IPS-18a (cell line): Measurements from ENCODE around the gene NGLY1.

ENCODE experiments used
- H3K27ac ChIP-seq: one replicate; pipeline ENCODE4 v1.5.1; 2013; ENCODE audit warnings: low read length
- H3K27me3 ChIP-seq: one replicate; pipeline ENCODE4 v1.6.1; 2013; ENCODE audit warnings: mild to moderate bottlenecking, low read length; ENCODE audit not compliant: control insufficient read depth, insufficient read depth
- H3K36me3 ChIP-seq: one replicate; pipeline ENCODE4 v1.6.1; 2013; ENCODE audit warnings: low read depth, low read length; ENCODE audit not compliant: control insufficient read depth
- H3K4me1 ChIP-seq: one replicate; pipeline ENCODE4 v1.6.1; 2013; ENCODE audit warnings: low read depth, low read length; ENCODE audit not compliant: control insufficient read depth
- H3K4me3 ChIP-seq: one replicate; pipeline ENCODE4 v1.5.1; 2013; ENCODE audit warnings: low read length
- H3K9ac ChIP-seq: one replicate; pipeline ENCODE4 v1.6.1; 2013; ENCODE audit warnings: mild to moderate bottlenecking, low read length, moderate library complexity
- H3K9me3 ChIP-seq: one replicate; pipeline ENCODE4 v1.6.1; 2013; ENCODE audit warnings: low read depth, low read length; ENCODE audit not compliant: control insufficient read depth

The NGLY1 gene, protein sequence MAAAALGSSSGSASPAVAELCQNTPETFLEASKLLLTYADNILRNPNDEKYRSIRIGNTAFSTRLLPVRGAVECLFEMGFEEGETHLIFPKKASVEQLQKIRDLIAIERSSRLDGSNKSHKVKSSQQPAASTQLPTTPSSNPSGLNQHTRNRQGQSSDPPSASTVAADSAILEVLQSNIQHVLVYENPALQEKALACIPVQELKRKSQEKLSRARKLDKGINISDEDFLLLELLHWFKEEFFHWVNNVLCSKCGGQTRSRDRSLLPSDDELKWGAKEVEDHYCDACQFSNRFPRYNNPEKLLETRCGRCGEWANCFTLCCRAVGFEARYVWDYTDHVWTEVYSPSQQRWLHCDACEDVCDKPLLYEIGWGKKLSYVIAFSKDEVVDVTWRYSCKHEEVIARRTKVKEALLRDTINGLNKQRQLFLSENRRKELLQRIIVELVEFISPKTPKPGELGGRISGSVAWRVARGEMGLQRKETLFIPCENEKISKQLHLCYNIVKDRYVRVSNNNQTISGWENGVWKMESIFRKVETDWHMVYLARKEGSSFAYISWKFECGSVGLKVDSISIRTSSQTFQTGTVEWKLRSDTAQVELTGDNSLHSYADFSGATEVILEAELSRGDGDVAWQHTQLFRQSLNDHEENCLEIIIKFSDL

DNA sequence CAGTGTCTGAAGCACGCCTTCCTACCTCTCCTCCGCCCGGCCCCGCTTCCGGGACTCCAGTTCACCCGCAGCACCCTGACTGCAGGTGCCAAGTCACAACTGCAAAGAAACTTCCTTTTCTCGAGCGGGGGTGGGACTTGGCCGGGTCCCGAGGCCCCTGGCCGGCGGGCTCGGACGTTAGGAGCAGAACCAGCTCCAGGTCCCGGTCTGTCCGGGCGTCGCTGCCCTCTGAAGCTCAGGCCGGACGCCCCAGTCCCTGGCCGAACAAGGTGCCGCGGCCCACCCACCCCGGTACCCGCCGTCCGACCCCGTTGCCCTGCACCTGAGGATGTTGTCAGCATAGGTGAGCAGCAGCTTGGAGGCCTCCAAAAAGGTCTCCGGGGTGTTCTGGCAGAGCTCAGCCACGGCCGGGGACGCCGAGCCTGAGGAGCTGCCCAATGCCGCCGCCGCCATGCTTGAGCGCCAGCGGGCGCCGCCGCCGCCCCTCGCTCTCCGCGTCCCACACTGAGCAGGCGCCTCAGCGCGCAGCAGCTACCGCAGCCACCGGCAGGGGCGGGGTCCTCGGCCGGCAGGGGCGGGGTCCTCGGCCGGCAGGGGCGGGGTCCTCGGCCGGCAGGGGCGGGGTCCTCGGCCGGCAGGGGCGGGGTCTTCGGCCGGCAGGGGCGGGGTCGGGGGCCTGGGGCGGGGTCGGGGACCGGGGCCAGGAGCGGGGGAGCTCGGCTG is at the start of gene NGLY1:
Gene NGLY1, minus strand, starts transcription at position 506 of the 723 bp plus-strand sequence. Its CDS starts 53 bp downstream, at position 453.
- peaks cover 8% of the 10 kb centered on the region for H3K4me1 ChIP-seq
- peaks cover 10% of the 10 kb centered on the region for H3K27me3 ChIP-seq
- no peaks in the 10 kb centered on the region for H3K9me3 ChIP-seq
- peaks cover 3% of the 10 kb centered on the region for H3K36me3 ChIP-seq
- H3K27ac ChIP-seq, result no peak within 1 kb of the TSS
- H3K4me3 ChIP-seq, result peak within 1 kb of the TSS; percentile 87
- peak within 1 kb of the TSS; percentile 72 for H3K9ac ChIP-seq

DNA sequence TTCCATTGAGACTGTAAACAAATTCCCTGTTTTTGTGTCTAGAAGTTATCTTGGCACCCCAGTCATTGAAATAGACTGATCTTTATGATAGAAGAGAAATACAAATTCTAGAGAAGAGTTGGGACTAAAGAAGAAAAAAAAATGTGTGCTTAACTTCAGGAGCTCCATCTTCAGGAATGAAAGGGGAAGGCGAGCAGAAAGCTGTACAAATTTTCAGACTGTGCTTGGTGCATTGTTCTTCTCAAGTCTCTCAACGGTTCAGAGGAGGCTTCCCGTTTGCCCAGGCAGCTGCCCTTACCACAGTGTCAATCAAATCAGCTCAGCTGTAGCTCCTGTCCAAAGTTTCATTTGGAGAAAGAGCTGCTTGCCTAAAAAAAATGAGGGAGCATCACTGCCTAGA is 48.3 kb upstream of the NGLY1 start:
- Histone ChIP-seq H3K4me1 (peaks cover 5% of the 10 kb centered on the region), H3K9me3 (no peaks in the 10 kb centered on the region), H3K9ac (no peak overlapping the region), H3K36me3 (no peaks in the 10 kb centered on the region), H3K27ac (no peak overlapping the region), H3K27me3 (no peaks in the 10 kb centered on the region), H3K4me3 (no peak overlapping the region)

DNA sequence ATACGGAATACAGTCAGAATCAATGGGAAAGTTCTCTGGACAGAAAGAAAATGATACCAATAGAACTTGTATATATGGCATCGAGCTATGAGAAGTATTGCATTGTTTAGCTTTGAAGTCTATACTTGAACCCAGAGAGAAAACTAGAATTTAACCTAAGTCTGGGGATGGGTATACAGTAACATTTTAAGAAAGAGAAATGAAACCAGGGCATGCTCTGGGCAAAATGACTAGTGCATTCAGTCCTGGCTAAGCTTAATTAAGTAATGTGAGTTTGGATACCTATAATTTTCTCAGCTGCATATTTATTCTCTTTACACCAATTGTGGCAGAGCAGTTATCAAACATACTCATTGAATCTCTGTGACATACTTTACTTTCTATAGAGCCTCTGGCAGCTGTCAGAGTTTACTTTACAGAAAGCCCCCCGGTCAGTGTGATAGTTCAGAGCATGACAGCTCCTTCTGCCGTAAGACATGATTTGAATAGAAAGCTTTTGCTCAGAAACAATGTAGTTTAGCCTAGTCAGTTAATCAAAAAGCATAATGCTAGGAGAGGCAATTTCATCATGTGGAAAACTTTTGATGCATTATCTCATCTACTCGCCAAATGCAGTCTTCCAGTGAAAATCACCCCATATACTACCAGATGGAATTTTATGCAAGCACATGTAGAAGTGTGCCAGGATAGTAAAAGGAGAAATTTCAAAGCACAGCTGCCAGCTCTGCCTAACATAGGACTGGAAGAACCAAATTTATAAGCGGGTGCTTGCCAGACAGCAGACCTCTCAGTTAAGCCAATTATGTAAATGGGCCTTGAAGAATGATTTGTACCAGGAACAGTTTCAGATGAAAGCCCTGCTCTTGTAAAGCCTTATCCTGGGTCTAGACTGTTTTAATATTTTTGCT is 47.4 kb upstream of the NGLY1 start:
- no peaks in the 10 kb centered on the region for H3K36me3 ChIP-seq
- H3K27me3 ChIP-seq, result no peaks in the 10 kb centered on the region
- H3K4me3 ChIP-seq, result no peak overlapping the region
- H3K4me1 ChIP-seq, result peaks cover 5% of the 10 kb centered on the region
- no peaks in the 10 kb centered on the region for H3K9me3 ChIP-seq
- no peak overlapping the region for H3K27ac ChIP-seq
- H3K9ac ChIP-seq, result no peak overlapping the region

DNA sequence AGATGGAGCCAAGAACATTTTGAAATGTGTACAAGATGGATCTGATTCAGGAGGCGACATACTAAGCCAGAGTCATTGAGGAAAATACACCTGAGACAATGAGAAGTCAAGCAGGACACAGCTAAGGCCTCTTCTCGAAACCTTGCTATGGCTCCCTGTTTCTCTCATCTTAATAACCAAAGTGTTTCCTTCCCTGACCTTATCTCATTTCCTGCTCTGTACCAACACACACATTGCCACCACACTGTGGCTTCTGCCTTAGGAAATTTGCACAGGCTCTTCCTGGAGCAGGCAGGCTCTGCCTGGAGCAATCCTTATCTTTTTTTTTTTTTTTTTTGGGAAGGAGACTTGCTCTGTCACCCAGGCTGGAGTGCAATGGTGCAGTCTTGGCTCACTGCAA is 43.3 kb upstream of the NGLY1 start:
- peaks cover 4% of the 10 kb centered on the region for H3K4me1 ChIP-seq
- H3K9ac ChIP-seq, result no peak overlapping the region
- no peaks in the 10 kb centered on the region for H3K27me3 ChIP-seq
- no peak overlapping the region for H3K27ac ChIP-seq
- H3K36me3 ChIP-seq, result no peaks in the 10 kb centered on the region
- no peaks in the 10 kb centered on the region for H3K9me3 ChIP-seq
- H3K4me3 ChIP-seq, result no peak overlapping the region

DNA sequence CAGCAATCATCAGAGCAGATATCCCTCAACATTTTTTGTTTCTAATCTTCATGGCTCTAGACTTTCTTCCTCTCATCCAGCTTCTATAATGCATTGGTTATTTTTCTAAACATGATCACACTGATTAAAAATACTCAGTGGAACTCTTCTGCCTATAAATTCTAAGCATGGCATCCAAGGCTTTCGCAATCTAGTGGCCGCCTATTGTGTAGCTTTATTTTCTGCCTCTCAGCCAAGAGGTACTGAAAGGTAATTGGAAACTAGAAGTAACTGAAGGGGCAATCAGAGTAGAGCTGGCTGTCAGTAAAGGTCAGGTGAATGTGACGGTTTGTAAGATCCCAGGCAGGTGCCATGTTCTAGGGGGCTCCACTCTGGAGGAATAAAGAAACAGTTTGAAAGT is 40.1 kb upstream of the NGLY1 start:
- Histone ChIP-seq H3K4me3 (no peak overlapping the region), H3K36me3 (no peaks in the 10 kb centered on the region), H3K4me1 (peaks cover 10% of the 10 kb centered on the region), H3K9ac (no peak overlapping the region), H3K9me3 (no peaks in the 10 kb centered on the region), H3K27me3 (no peaks in the 10 kb centered on the region), H3K27ac (no peak overlapping the region)

DNA sequence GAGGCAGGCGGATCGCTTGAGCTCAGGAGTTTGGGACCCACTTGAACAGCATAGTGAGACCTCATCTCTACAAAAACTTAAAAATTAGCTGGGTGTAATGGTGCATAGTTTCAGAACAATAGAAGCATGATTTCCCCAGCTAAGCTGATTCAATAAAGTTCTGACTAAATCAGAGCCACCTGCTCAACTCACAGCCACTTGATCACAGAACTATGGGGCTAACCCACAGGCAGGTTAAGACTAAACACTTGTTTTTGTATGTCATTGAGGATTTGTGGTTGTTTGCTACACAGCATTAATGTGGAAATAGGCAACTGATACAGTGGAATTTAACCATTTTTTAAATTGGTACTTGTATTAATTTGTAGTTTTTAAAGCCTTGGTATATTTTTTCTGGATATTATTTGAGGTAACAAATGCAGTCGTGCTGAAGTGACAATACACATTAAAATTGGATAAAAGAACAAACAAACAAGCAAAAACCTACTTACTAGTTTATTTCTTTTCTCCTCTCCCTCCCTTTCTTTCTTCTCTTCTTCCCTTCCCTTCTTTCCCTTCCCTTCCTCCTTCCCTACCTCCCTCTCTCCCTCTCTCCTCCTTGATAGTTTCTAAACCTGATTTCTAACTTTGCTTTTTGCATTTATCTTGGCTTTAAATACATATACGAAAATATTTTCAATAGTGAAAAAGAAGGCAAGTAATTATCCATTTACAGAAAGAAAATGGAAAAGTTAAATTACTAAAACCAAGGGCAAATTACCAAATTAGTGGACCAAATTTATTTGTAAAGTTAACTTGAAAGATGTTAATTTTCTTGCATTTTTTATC is 38.7 kb upstream of the NGLY1 start:
- Histone ChIP-seq H3K9ac (no peak overlapping the region), H3K27me3 (no peaks in the 10 kb centered on the region), H3K4me3 (no peak overlapping the region), H3K4me1 (peaks cover 14% of the 10 kb centered on the region), H3K9me3 (no peaks in the 10 kb centered on the region), H3K36me3 (no peaks in the 10 kb centered on the region), H3K27ac (no peak overlapping the region)

DNA sequence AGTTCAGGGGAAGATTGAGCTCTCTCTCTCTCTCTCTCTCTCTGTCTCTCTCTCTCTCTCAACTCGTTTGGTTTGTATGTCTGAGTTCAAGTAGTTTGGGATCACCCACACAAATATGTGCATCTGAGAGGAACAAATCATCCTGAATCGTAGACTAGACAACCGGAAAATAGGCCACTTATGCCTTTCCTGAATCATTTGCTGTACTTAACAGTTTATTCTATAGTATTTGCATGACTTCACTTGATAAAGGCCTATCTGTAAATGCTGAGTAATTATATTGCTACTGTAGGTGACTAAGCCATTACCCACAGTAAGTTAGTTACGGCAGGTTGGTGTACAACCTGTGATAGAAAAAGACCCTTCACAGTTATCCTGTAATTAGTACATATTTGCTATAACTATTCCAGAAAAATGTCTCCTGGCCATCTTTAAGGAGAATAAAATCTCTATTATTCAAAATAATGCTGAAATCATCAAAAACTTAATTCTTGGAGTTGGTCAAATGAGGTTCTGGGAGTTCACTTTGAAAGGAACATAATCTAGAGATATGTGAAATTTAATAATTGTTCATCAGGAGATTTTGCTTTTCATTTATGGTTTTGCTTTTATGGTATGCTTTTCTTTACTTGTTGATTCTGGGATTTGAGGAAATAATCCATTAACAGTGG is 37.7 kb upstream of the NGLY1 start:
- Histone ChIP-seq H3K4me1 (peaks cover 14% of the 10 kb centered on the region), H3K27ac (no peak overlapping the region), H3K27me3 (no peaks in the 10 kb centered on the region), H3K4me3 (no peak overlapping the region), H3K36me3 (no peaks in the 10 kb centered on the region), H3K9me3 (no peaks in the 10 kb centered on the region), H3K9ac (no peak overlapping the region)

DNA sequence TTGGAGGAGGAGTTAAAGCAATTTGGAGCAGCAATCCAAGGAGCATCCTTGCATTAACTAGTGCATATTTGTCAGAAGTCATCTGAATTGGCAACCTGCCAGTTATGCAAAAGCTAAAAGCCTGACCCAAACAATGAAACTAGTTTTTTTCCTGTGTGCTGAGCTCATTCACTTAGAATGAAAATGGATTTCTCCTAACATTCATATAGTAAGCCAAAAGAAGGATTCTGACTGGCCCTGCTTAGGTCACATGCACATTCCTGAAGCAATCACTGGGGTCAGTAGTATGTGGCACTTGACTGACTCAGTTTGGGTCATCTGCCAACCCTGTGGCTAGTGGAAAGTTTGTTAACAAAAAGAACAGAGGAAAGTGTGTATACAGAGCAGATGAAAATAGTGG is 37.1 kb upstream of the NGLY1 start:
- Histone ChIP-seq H3K4me1 (peaks cover 14% of the 10 kb centered on the region), H3K9ac (no peak overlapping the region), H3K27me3 (no peaks in the 10 kb centered on the region)

DNA sequence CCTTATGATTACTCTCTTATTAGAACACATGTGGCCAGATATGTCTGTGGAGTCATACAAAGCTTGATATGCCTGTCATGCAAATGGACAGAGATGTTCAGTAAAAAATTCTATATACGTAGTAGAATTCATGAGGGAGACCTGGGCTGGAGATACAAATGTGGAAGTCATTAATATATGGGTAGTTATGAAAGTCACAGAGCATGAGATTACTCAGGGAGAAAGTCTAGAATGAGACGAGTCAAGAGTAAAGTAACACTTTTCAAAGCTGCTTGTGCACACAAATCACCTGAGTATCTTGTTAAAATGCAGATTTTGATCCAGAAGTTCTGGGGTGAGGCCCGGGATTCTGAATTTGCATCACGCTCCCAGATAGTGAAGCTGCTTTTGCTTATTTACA is 35.1 kb upstream of the NGLY1 start:
- H3K36me3 ChIP-seq, result no peaks in the 10 kb centered on the region
- H3K4me3 ChIP-seq, result no peak overlapping the region
- H3K9ac ChIP-seq, result no peak overlapping the region
- H3K27ac ChIP-seq, result no peak overlapping the region
- H3K9me3 ChIP-seq, result no peaks in the 10 kb centered on the region
- peaks cover 14% of the 10 kb centered on the region for H3K4me1 ChIP-seq
- no peaks in the 10 kb centered on the region for H3K27me3 ChIP-seq

More for the DNA sequence above, 37.1 kb upstream of the NGLY1 start:
- H3K4me3 ChIP-seq, result no peak overlapping the region
- no peak overlapping the region for H3K27ac ChIP-seq
- no peaks in the 10 kb centered on the region for H3K36me3 ChIP-seq
- no peaks in the 10 kb centered on the region for H3K9me3 ChIP-seq

DNA sequence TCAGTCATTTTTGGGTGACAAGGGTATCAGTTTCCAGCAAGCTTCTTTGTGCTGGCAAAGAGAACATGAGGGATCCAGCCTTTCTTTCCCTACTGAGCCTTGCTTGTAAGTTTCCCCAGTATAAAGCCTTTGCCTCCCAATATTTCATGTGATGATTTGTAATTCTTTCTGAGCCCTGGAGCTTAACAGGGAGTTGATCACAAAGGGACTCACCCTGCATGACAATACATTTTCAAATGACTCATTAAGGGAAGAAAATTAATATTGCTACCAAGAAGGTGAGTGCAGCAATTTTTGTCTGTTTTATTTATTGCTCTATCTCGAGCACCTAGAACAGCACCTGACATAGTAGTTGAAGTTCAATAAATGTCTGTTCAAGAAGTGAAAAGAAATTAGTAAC is 34.4 kb upstream of the NGLY1 start:
- no peak overlapping the region for H3K4me3 ChIP-seq

More for the DNA sequence above, 34.4 kb upstream of the NGLY1 start:
- no peaks in the 10 kb centered on the region for H3K36me3 ChIP-seq
- H3K27me3 ChIP-seq, result no peaks in the 10 kb centered on the region
- H3K9ac ChIP-seq, result no peak overlapping the region
- H3K9me3 ChIP-seq, result no peaks in the 10 kb centered on the region
- no peak overlapping the region for H3K27ac ChIP-seq
- H3K4me1 ChIP-seq, result peaks cover 14% of the 10 kb centered on the region
